Measurements from ENCODE around the gene SMARCD1.
"Not testable (repeated sequence)": the region's sequence is repeated elsewhere in the genome, so short reads cannot be mapped to it uniquely, and the experiment has no call there.

SMARCD1 gene

GRCh38 chr12:50145439-50145838 lies 60.3 kb downstream of the SMARCD1 start:
- no peak for DNase-seq

GRCh38 chr12:50147281-50147680 lies 62.1 kb downstream of the SMARCD1 start:
- DNase-seq = no peak

- DNase-seq = not testable (repeated sequence)
Observed at GRCh38 chr12:50148011-50148410, 62.9 kb downstream of the SMARCD1 start.

GRCh38 chr12:50149311-50149710 lies 64.2 kb downstream of the SMARCD1 start:
- DNase-seq = no peak

Measured in NCI-H345 (cell line).